Measurements from ENCODE around the gene TNFRSF14. TPM values are rescaled to one million over a fixed set of nuclear protein-coding genes. Genes with fewer than 3 reads are reported as not detected.

Gene TNFRSF14
- total and polyA plus RNA-seq, 2 of the 13 experiments (the other 11 are each of a cell fraction or from before 2014, with no cell fraction given), result 11.9 to 49.9 TPM

DNA sequence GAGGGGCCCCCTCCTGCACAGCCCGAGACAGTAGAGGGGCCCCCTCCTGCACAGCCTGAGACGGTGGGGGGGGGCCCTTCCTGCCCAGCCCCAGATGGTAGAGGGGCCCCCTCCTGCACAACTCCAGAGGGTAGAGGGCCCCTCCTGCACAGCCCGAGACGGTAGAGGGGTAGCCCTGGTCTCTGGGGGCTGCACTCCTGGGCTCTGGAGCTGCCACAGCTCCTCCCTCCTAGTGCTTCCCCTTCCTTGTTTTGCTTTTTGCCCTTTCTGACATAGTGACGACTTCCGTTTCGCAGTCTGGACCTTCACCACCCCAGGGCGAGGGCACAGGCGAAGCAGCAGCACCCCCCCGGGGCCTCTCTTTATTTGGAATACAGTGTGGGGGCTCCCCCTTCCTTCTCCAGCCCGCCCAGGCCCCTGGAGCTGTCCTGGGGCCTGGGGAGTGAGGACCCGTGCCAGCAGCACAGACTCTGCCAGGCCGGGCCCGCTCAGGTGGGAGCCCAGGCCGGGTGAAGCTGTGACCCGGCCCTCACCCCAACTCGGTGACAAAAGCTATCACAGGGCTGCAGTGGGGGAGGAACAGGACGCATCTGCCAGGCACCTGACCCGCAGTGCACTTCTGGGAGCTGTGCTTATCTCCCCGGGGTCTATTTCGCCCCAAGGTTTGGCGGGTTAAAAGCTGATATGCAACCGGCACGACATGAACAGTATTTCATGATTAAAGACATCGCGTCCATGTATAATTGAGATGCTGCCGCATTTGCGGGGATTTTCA is 29.3 kb downstream of the TNFRSF14 start (continued):
- TF ChIP-seq HOXA3 (CRISPR knock-in tag; IDR thresholded peaks at IDR 0.05), result peak; percentile 45; the same call in 1 of the 2 replicates
- no peak for TF ChIP-seq ZNF33B (CRISPR knock-in tag; IDR thresholded peaks at IDR 0.05)
- no peak for TF ChIP-seq ZNF891 (CRISPR knock-in tag; IDR thresholded peaks at IDR 0.05)
- no peak for TF ChIP-seq WIZ (CRISPR knock-in tag; IDR thresholded peaks at IDR 0.05)
- no peak for TF ChIP-seq NFIC (IDR thresholded peaks at IDR 0.05; ENCODE audit: low read length)
- no peak for TF ChIP-seq ZNF782 (CRISPR knock-in tag; IDR thresholded peaks at IDR 0.05; ENCODE audit: borderline replicate concordance)
- TF ChIP-seq TEAD3 (CRISPR knock-in tag; optimal IDR thresholded peaks at IDR 0.05; ENCODE audit: borderline replicate concordance), result no peak
- no peak for TF ChIP-seq CHCHD3 (CRISPR knock-in tag; IDR thresholded peaks at IDR 0.05)
- TF ChIP-seq NFYB (CRISPR knock-in tag; IDR thresholded peaks at IDR 0.05), result no peak
- no peak for TF ChIP-seq ZNF607 (CRISPR knock-in tag; IDR thresholded peaks at IDR 0.05; ENCODE audit: borderline replicate concordance)
- TF ChIP-seq ZFP36 (IDR thresholded peaks at IDR 0.05; ENCODE audit: borderline replicate concordance, low read depth, low read length, partially characterized antibody), result no peak
- no peak for TF ChIP-seq GZF1 (CRISPR knock-in tag; IDR thresholded peaks at IDR 0.05)
- TF ChIP-seq, protein P1, sequence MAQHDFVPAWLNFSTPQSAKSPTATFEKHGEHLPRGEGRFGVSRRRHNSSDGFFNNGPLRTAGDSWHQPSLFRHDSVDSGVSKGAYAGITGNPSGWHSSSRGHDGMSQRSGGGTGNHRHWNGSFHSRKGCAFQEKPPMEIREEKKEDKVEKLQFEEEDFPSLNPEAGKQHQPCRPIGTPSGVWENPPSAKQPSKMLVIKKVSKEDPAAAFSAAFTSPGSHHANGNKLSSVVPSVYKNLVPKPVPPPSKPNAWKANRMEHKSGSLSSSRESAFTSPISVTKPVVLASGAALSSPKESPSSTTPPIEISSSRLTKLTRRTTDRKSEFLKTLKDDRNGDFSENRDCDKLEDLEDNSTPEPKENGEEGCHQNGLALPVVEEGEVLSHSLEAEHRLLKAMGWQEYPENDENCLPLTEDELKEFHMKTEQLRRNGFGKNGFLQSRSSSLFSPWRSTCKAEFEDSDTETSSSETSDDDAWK (CRISPR knock-in tag; IDR thresholded peaks at IDR 0.05), result no peak
- no peak for TF ChIP-seq HNF4G (IDR thresholded peaks at IDR 0.05; ENCODE audit: borderline replicate concordance, low read depth, low read length)
- TF ChIP-seq HNF4G (CRISPR knock-in tag; IDR thresholded peaks at IDR 0.05; ENCODE audit: borderline replicate concordance, low read depth), result no peak
- TF ChIP-seq ZNF382 (CRISPR knock-in tag; IDR thresholded peaks at IDR 0.05; ENCODE audit: borderline replicate concordance), result no peak
- TF ChIP-seq, protein P2, sequence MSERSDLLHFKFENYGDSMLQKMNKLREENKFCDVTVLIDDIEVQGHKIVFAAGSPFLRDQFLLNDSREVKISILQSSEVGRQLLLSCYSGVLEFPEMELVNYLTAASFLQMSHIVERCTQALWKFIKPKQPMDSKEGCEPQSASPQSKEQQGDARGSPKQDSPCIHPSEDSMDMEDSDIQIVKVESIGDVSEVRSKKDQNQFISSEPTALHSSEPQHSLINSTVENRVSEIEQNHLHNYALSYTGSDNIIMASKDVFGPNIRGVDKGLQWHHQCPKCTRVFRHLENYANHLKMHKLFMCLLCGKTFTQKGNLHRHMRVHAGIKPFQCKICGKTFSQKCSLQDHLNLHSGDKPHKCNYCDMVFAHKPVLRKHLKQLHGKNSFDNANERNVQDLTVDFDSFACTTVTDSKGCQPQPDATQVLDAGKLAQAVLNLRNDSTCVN (CRISPR knock-in tag; IDR thresholded peaks at IDR 0.05; ENCODE audit: borderline replicate concordance), result no peak
- TF ChIP-seq, protein P3, sequence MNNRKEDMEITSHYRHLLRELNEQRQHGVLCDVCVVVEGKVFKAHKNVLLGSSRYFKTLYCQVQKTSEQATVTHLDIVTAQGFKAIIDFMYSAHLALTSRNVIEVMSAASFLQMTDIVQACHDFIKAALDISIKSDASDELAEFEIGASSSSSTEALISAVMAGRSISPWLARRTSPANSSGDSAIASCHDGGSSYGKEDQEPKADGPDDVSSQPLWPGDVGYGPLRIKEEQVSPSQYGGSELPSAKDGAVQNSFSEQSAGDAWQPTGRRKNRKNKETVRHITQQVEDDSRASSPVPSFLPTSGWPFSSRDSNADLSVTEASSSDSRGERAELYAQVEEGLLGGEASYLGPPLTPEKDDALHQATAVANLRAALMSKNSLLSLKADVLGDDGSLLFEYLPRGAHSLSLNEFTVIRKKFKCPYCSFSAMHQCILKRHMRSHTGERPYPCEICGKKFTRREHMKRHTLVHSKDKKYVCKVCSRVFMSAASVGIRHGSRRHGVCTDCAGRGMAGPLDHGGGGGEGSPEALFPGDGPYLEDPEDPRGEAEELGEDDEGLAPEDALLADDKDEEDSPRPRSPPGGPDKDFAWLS (CRISPR knock-in tag; IDR thresholded peaks at IDR 0.05; ENCODE audit: borderline replicate concordance), result no peak
- TF ChIP-seq, protein P4, sequence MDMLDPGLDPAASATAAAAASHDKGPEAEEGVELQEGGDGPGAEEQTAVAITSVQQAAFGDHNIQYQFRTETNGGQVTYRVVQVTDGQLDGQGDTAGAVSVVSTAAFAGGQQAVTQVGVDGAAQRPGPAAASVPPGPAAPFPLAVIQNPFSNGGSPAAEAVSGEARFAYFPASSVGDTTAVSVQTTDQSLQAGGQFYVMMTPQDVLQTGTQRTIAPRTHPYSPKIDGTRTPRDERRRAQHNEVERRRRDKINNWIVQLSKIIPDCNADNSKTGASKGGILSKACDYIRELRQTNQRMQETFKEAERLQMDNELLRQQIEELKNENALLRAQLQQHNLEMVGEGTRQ (IDR thresholded peaks at IDR 0.05; ENCODE audit: low read depth, low read length), result no peak
- TF ChIP-seq, protein P4 (CRISPR knock-in tag; IDR thresholded peaks at IDR 0.05; ENCODE audit: borderline replicate concordance), result no peak

Measured in HepG2 (cell line).